IPS-18c (cell line): ENCODE results near the gene CEP112.

Experiments used
- H3K4me3 ChIP-seq: 2 replicates; pipeline ENCODE4 v1.7.0; 2013; ENCODE audit warnings: low read depth, mild to moderate bottlenecking, low read length, moderate library complexity; ENCODE audit not compliant: insufficient read depth
- H3K9me3 ChIP-seq: one replicate; pipeline ENCODE4 v1.6.1; 2013; ENCODE audit warnings: mild to moderate bottlenecking, low read length, moderate library complexity; ENCODE audit not compliant: control insufficient read depth, insufficient read depth

Gene CEP112

DNA sequence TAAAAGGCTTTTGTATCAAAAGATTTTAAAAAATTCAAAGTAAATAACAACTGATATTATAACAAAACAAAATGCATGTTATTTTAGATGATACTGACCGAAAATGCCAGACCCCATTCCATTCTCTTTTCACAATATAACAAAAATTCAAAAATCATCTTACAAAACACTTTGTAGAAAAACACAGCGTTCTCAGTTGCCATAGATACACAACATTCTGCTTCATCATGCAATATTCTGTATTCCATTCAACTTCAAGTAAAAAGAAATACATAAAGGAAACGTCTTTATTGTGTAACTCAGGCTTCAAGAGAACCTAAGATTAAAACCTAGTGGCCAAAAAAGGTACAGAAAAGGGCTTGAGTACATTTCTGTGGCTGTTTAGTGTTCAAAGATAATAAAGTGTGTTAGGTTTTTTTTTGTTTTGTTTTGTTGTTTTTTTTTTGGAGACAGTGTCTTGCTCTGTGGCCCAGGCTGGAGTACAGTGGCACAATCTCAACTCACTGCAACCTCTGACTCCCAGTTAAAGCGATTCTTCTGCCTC, 250.5 kb downstream of the CEP112 start:
- H3K9me3 ChIP-seq, result no peaks in the 10 kb centered on the region
- H3K4me3 ChIP-seq, result no peak overlapping the region

DNA sequence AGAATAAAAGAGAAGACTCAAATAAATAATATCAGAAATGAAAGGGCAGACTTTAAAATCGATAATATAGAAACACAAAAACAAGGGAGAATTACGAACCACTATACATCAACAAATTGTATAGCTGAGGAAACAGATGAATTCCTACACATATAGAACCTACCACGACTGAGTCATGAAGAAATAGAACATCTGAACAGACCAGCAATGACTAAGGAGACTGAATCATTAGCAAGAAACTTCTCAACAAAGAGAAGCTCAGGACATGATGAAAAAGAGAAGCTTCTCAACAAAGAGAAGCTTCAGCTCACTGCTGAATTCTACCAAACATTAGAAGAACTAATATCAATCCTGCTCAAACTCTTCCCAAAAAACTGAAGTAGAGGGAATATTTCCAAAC, 255.9 kb downstream of the CEP112 start:
- H3K9me3 ChIP-seq, result no peaks in the 10 kb centered on the region
- no peak overlapping the region for H3K4me3 ChIP-seq

DNA sequence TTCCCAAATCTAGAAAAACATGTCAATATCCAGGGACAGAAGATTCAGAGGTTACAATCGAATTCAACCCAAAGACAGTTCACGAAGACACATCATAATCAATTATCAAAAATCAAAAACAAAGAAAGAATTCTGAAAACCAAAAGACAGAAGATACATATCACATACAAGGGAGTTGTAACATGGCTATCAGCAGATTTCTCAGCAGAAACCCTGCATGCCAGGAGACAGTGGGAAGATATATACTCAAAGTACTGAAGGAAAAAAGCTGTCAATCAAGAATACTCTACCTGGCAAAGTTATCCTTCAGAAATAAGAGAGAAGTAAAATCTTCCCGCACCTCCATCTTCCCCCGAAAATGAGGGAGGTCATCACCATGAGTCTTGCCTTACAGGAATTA, 258.6 kb downstream of the CEP112 start:
- no peak overlapping the region for H3K4me3 ChIP-seq
- no peaks in the 10 kb centered on the region for H3K9me3 ChIP-seq

DNA sequence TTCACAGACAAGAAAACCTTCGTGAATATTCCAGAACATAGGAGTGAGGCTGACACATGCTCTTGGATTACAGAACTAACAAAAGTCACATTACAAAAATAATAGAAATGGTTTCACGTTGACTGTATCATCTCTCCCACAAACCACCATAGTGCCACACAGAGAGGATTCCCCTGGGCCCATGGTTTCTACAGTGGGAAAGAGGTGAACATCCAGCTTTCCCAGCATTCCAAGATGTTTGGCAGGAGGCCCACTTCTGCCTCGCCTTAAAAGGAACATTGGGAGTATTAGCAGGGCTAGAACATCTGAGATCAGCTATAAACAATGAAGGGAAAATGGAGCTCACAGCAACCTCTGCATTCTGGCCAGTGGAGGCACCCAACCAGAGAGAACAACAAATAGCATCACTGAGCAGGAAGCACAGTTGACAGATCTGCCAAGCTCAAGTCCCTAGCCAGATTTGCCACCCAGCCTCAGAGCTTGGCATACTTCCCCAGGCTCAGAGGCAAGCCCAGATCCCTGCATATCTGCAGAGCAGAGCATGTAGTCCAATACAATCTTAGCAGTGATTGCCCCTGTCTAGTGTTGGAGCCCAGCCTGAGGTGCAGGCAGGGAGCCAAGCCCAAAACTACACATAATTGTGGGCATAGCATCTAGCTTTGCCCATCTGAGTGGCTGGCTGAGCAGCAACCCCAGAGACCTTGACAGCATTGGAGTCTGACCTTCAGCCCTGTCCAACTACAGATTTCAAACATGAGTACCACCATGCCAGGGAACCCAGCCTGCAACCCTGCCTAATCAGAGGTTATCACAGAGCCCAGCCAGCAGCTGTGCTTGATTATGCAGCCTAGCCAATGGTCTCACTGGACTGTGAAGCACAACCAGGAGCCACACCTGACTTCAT, 260.4 kb downstream of the CEP112 start:
- Histone ChIP-seq H3K4me3 (no peak overlapping the region), H3K9me3 (no peaks in the 10 kb centered on the region)

DNA sequence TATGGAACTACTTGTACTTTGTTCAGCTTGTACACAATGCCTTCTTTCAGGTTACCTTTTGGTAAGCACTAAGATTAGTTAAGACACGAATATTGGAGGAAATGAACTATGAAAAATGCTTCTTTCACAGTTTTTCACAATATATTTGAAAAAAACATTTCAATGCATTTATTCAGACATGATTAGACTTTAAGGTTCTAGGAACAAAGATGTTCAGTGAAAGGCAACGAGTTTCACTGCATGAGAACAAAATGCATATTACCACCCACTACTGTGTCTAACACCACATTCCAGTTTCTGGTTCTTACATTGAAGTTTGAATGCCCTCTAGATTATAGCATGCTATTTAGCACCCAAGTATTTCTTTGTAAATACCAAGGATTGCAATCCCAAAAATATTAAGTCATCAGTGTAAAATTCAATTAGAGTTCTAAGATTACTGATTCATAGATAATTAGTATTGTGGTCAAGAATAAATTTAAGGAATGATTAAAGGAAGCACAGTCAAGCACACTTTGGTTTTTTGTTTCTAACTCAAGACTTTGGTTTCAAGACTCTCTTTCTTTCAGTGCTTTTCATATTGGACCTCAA, 261.7 kb downstream of the CEP112 start:
- no peaks in the 10 kb centered on the region for H3K9me3 ChIP-seq
- no peak overlapping the region for H3K4me3 ChIP-seq

DNA sequence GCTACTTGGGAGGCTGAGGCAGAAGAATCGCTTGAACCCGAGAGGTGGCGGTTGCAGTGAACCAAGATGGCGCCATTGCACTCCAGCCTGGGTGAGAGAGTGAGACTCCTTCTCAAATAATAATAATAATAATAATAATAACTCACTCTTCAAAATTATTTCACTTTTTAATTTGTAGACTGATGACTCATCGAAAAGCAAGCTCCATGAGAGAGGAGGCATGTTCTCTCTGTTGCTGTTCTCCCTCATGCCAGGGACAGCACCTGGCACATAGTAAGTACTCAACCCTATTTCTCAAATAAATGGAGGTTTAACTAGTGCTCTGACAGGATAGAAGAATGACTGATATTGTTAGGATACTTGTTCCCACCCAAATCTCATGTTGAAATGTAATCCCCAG, 265.3 kb downstream of the CEP112 start:
- H3K4me3 ChIP-seq, result no peak overlapping the region
- no peaks in the 10 kb centered on the region for H3K9me3 ChIP-seq

DNA sequence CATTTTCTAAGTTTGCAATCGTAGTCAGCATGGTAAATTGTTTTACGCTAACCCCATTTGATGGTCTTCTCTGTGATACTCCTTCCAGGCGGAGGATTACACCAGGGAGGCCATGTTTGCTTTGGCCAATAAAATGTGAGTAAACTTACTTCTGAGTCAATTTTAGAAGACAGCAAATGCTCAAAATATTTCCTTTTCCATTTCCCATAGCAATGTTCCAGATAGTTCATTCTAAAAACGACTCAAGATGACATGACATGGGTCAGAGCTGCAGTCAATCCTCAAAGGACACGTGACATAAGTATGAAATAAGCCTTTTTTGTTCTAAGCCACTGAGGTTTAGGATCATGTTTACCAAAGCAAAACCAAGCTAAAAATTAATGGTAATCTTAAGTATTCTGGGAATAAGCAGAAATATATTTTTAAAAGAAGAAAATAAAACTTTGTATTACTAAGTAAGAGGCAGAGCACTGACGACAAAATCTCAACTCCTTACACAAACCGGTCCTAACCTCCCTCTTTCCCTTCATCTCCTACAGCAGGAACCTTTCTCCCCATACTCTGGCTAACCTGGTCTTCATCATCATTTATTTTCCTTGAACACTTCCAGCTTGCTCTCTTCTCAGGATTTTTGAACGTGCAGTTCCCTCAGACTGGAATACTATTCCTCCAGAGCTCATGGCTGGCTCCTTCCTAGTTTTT, 266.2 kb downstream of the CEP112 start:
- no peak overlapping the region for H3K4me3 ChIP-seq
- H3K9me3 ChIP-seq, result no peaks in the 10 kb centered on the region

DNA sequence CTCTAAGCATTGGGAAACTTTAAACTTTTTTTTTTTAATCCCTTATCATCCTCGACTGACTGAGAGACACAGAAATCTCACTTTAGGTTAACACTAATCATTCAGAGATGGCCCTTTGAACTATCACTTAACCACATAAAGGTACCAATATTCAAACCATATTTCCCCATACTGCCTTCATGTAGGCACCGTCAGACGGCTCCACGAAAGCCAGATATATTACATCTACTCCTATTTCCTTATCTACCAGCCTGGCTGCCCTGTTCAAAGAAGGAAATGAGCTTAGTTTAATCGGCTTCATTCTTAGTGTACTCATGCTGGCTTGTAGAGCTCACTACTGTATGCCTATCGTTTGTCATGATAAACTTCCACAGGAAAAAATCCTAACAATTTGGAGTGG, 270.9 kb downstream of the CEP112 start:
- H3K9me3 ChIP-seq, result no peaks in the 10 kb centered on the region
- no peak overlapping the region for H3K4me3 ChIP-seq

DNA sequence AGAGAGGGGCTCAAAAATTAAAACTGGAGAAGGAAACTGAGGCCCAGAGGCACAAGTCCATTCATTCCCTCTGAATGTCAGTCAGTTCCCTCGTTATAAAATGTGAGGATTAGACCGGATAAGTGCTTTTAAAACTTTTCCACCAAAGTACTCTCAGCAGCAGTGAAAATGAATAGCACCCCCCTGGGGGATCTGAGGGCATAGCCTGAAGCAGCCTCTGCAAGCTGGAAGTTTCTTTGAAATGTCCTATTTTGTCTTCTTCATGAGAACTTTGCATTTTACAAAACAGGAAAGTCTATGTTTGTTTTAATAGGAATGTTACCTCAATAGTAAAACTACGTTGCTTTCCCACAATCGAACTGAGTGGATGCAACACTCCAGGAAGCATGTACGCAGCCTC, 273.0 kb downstream of the CEP112 start:
- no peaks in the 10 kb centered on the region for H3K9me3 ChIP-seq
- no peak overlapping the region for H3K4me3 ChIP-seq

DNA sequence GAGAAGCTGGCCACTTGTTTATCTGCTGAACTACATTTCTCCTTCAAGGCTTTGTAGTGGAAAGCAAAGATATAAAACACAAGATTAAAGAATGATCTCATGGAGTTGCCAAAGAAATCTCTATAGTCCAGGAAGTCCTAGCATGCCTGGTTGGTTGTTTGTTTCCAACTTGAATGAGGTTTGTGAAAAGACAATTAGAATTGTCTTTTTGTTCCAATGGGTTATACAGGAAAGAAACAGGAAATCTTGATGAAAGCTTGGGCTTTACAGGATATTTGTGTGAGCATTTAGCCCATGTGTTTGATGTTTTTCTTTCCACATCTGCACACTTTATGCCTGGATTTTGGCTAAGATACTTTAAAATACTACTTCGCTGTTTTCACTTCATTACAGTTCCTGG, 273.4 kb downstream of the CEP112 start:
- Histone ChIP-seq H3K4me3 (no peak overlapping the region), H3K9me3 (no peaks in the 10 kb centered on the region)

DNA sequence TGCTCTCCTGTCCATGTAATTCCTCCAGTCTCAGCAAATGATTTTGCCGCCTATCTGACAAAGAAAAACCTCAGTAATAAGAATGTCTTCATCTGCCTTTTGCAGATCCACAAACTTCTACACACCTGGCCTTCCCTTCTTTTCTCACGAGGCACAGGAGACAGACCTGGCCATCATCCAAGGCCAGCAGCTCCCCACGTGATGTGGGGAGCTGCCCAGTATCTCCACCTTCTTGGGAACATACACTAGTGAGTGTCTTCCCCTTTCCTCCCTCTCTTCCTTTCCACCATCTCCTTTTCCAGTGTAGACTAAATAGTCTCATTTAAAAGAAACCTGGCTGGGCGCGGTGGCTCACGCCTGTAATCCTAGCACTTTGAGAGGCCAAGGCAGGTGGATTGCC, 274.4 kb downstream of the CEP112 start:
- no peak overlapping the region for H3K4me3 ChIP-seq
- H3K9me3 ChIP-seq, result no peaks in the 10 kb centered on the region

DNA sequence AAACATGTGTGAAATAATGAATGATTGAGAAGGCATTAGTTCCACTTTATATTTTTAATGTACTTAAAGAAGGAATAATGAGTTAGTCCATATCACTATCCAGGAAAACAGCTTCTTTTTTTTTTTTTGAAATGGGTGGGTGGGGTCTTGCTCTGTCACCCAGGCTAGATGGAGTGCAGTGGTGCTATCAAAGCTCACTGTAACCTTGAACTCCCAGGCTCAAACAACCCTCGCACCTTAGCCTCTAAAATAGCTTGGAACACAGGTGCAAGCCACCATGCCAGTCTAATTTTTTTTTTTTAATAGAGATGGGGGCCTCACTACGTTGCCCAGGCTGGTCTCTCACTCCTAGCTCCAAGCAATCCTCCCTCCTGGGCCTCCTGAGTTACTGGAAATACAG, 275.5 kb downstream of the CEP112 start:
- H3K4me3 ChIP-seq, result no peak overlapping the region
- H3K9me3 ChIP-seq, result no peaks in the 10 kb centered on the region

DNA sequence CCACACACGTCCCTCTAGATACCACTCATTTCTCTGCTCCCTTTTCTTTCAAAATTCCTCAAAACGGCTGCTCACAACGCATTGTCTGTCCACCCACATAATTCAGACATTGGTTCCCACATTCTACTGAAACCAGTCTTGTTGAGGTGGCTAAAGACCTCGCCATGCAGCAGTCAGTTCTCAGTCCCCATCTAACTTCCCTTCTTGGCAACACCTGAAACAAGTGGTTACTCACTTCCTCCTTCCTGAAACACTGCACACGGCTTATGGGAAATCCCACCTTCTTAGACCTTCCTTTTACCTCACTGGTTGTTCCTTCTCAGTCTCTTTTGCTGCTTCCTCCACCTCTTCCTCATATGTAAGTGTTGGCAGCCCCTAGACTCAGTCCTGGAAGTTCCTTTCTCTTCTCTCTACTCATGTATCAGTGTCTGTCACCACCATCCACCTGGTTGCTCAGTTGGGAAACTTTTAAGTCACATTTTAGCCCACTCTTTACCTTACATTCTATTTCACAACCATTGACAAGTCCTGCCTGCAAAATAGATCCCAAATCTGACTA, 277.1 kb downstream of the CEP112 start:
- no peak overlapping the region for H3K4me3 ChIP-seq
- H3K9me3 ChIP-seq, result no peaks in the 10 kb centered on the region

DNA sequence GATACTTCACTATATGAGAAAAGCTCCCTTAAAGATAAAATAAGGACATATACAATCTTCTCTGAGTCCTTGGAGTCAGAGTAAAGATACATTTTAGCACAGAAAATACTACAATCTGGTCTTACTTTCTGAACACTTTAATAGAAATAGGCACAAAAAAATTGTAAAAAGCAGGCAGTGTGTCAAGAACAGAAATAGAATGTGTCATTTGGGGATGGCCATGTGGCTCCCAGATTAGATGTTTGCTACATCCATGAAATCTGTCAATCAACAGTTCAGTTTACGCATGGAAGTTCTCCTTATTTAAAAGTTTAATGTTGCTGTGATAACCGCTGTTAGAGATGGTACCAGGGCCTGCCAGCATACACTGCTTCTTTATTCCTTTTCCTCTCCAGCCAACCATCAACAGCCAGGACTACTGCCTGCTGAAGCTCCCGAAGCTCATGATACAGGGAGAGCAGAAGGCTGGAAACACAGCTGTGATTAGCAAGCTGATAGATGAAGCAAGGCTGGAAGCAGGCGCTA, 278.5 kb downstream of the CEP112 start:
- H3K4me3 ChIP-seq, result no peak overlapping the region
- H3K9me3 ChIP-seq, result no peaks in the 10 kb centered on the region

DNA sequence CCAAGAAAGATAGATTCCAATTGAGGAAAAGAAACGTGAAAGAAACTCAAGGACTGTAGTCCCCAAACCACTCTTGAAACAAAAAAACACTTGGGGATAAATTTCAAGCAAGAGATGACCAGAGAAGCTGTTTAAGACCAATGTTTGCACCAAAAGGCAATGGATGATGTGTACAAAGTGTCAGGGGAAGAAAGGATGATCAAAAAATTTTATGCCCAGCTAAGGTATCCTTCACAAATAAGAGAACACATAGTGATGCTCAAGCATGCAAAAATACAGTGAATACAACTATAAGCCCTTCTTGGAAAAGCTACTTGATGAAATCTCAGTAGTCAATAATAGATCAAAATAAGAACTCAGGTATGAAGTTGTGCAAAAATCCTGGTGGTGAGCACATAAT, 281.1 kb downstream of the CEP112 start:
- no peaks in the 10 kb centered on the region for H3K9me3 ChIP-seq
- H3K4me3 ChIP-seq, result no peak overlapping the region

DNA sequence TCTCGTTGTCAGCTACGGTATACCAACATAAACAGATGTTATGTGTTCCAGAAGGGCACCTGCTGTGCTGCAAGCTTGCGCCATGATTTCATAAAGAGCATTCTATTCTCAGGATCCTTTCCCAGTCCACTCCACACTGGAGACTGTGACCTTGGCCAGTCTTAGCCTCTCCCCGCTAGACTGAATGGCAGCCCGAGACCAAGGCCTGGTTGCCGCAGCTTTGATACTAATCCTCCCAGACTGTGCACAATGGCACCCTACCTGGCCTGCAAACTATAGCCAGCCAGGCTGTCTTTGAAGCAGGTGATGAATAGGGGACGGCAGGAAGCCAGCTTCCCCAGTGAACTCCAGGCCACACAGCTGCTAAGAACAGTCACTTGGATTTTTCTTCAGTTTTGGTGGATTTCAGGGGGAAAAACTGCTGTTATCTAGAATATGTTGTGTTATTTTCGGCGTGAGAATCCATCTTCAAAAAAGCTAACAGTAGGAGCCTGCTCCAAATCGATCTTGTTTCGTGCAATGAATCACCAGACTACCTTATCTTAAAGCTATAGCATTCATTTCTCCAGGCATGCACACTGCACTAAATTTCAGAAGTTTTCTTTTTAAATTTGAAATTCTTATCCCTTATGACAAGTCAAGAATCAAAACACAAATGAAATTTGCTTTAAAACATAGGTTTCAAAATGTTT, 289.0 kb downstream of the CEP112 start:
- Histone ChIP-seq H3K4me3 (no peak overlapping the region), H3K9me3 (no peaks in the 10 kb centered on the region)

DNA sequence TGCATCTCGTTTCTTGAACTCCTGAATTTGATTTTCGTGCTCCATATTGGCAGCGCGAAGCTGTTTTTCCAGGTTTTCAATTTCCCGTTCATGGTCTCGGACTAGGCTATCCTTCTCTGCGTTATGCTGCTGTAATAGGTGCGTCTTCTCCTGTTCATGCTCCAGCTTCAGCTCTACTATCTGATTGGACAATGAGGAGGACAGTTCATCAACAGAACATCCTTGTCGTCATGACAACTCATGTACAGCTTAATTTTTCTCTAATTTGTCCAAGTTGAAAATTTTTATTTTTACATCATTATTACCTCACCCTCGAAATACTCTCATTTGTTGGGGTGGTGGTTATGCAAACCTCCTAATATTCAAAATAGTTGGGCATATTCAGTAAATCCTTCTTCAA, 289.8 kb downstream of the CEP112 start:
- Histone ChIP-seq H3K4me3 (no peak overlapping the region), H3K9me3 (no peaks in the 10 kb centered on the region)
